Measurements from ENCODE around the gene TXNDC17. TPM values are rescaled to one million over a fixed set of nuclear protein-coding genes. Genes with fewer than 3 reads are reported as not detected.
"Not testable (repeated sequence)": the region's sequence is repeated elsewhere in the genome, so short reads cannot be mapped to it uniquely, and the experiment has no call there.

Gene TXNDC17
- polyA plus RNA-seq (2011; rRNA removed) (213 TPM in 2 replicates), polyA minus RNA-seq (2011; rRNA and poly(A)+ RNA removed) (38.5 and 59.7 TPM in 2 replicates)

DNA sequence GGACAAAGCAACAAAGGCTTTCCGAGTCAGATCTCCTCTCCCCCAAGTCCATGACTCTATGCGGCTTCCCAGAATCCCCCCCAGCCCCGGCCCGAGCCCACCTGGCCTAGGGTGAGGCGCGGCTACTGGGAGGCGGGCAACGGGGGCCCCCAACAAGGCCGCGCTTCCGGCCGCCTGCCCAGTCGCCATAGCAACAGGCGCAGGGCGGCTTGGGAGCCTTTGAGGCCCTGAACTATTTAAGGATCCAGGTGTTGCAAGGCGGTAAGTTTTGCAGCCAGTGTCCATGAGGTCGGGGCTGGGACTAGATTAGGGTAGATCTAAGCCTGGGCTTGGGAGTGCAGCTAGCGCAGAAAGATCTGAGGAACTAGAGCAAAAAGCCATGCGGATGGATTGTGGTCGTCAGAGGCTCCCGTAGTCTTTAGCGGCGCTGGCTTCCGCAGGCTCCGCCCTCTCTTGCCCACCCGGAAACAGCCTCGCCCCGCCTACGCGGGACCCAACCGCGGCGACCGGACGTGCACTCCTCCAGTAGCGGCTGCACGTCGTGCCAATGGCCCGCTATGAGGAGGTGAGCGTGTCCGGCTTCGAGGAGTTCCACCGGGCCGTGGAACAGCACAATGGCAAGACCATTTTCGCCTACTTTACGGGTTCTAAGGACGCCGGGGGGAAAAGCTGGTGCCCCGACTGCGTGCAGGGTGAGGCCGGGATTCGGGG lies at the start of gene TXNDC17, which contains the start of gene KIAA0753:
Gene TXNDC17, plus strand, starts transcription at position 525 of the 711 bp plus-strand sequence. Its CDS starts 23 bp downstream, at position 548.
Gene KIAA0753, minus strand, starts transcription at position 176 of the 711 bp plus-strand sequence. CDS start 5,608 bp downstream, outside the sequence.
- Histone ChIP-seq H3K27me3 (ENCODE audit: control insufficient read depth, insufficient read depth, low read length) (no peaks in the 10 kb centered on the region), H3K4me3 (ENCODE audit: low read depth, low read length) (peak within 1 kb of the TSS; percentile 84), H3K36me3 (ENCODE audit: control insufficient read depth, insufficient read depth, low read length) (peaks cover 2% of the 10 kb centered on the region)
- ChIA-PET CTCF (interaction anchor here (1.0 to 2.7 kb wide), 3 partner anchors 13 to 168 kb away, joined by 4 to 17 read pairs (median 4); no protein-coding TSS in a partner anchor), POLR2A (interaction anchor here (0.6 kb wide), 1 partner anchor 1909 kb away, joined by 4 read pairs; no protein-coding TSS in a partner anchor)
- DNase-seq (ENCODE audit: low read depth), result peak; percentile 63
- TF ChIP-seq, protein P1, sequence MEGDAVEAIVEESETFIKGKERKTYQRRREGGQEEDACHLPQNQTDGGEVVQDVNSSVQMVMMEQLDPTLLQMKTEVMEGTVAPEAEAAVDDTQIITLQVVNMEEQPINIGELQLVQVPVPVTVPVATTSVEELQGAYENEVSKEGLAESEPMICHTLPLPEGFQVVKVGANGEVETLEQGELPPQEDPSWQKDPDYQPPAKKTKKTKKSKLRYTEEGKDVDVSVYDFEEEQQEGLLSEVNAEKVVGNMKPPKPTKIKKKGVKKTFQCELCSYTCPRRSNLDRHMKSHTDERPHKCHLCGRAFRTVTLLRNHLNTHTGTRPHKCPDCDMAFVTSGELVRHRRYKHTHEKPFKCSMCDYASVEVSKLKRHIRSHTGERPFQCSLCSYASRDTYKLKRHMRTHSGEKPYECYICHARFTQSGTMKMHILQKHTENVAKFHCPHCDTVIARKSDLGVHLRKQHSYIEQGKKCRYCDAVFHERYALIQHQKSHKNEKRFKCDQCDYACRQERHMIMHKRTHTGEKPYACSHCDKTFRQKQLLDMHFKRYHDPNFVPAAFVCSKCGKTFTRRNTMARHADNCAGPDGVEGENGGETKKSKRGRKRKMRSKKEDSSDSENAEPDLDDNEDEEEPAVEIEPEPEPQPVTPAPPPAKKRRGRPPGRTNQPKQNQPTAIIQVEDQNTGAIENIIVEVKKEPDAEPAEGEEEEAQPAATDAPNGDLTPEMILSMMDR (IDR thresholded peaks at IDR 0.05; ENCODE audit: insufficient read depth, low read depth, low read length), result no peak

DNA sequence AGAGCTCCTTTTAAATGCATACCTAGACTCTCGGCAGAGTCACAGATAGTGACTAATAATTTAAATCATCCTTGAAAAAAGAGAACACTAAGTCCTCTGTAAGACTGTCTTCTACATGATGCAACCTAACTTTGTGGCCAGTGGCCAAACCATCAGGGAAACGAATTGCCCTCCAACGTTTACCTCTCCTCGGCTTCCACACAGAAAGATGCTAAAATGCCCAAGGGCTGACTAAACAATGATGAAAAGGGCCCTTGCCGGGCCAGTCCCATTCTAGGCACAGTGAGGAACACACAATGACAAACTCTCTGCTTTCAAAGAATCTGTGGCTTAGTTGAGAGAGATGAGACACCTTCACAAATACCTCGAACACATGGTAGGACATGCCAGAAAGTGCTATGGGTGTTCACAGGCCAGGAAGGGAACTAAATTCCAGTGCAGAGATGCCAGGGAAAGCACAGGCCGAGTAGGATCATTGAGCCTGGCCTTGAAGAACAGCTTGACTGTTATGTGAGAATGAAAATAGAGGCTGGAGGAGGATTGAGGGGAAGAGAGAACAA lies 49.2 kb upstream of the TXNDC17 start:
- H3K36me3 ChIP-seq (ENCODE audit: control insufficient read depth, insufficient read depth, low read length), result peaks cover 4% of the 10 kb centered on the region
- TF ChIP-seq, protein P1 (IDR thresholded peaks at IDR 0.05; ENCODE audit: insufficient read depth, low read depth, low read length), result no peak
- DNase-seq (ENCODE audit: low read depth), result peak; percentile 40
- no peak overlapping the region for H3K4me3 ChIP-seq (ENCODE audit: low read depth, low read length)
- POLR2A ChIA-PET, result no interaction called here
- no peaks in the 10 kb centered on the region for H3K27me3 ChIP-seq (ENCODE audit: control insufficient read depth, insufficient read depth, low read length)
- CTCF ChIA-PET, result interaction anchor here (1.2 to 1.5 kb wide), 2 partner anchors 11 to 119 kb away, joined by 3 read pairs; no protein-coding TSS in a partner anchor

DNA sequence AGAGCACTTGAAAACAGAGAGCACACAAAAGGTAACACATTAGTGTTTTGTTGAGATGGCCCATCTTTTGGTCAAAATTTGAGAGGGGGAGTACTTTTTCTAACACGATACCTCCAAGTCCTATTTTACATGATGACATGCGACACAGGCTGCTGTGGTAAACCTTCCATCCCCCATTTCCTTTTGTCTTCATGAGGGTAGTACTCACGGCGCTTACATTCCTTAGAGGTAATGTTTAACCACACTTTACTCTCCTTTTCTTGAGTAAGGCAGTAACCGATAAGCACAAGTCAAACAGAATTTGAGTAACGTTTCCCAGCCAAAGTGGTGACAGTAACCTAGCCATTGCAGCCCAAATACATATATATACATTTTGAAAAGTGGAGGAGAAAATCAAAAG lies 48.7 kb upstream of the TXNDC17 start:
- Histone ChIP-seq H3K27me3 (ENCODE audit: control insufficient read depth, insufficient read depth, low read length) (no peaks in the 10 kb centered on the region), H3K4me3 (ENCODE audit: low read depth, low read length) (no peak overlapping the region), H3K36me3 (ENCODE audit: control insufficient read depth, insufficient read depth, low read length) (peaks cover 4% of the 10 kb centered on the region)
- TF ChIP-seq, protein P1 (IDR thresholded peaks at IDR 0.05; ENCODE audit: insufficient read depth, low read depth, low read length), result no peak
- no peak for DNase-seq (ENCODE audit: low read depth)
- ChIA-PET POLR2A (no interaction called here), CTCF (interaction anchor here (1.5 kb wide), 1 partner anchor 119 kb away, joined by 3 read pairs; no protein-coding TSS in a partner anchor)

DNA sequence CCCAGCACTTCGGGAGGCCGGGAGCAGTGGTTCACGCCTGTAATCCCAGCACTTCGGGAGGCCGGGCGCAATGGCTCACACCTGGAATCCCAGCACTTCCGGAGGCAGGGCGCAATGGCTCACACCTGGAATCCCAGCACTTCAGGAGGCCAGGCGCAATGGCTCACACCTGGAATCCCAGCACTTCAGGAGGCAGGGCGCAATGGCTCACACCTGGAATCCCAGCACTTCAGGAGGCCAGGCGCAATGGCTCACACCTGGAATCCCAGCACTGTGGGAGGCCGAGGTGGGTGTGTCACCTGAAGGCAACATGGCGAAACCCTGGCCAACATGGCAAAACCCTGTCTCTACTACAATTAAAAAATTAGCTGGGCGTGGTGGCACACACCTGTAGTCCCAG lies 47.5 kb upstream of the TXNDC17 start:
- DNase-seq (ENCODE audit: low read depth); POLR2A ChIA-PET; H3K27me3 ChIP-seq (ENCODE audit: control insufficient read depth, insufficient read depth, low read length); H3K36me3 ChIP-seq (ENCODE audit: control insufficient read depth, insufficient read depth, low read length); H3K4me3 ChIP-seq (ENCODE audit: low read depth, low read length): not testable (repeated sequence)
- CTCF ChIA-PET, result interaction anchor here (0.9 kb wide), 1 partner anchor 120 kb away, joined by 3 read pairs; no protein-coding TSS in a partner anchor

DNA sequence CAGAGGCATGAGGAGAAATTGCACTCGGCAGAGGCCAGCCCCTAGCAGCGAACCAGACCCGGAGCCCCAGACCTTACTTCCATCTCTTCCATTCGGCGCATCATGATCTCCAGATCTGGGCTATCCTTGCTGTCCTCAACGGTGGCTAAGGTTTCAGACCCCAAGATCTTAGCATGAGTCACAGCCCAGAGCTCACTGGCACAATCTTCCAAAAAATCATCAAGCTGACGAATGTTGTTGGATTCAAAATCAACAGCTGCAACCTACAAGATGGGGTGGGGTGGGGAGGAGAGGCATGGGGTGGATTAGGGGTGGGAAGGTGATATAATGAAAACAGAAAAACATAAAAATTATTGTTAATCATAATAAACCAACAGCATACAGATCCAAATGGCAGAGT lies 44.8 kb upstream of the TXNDC17 start:
- no peak overlapping the region for H3K4me3 ChIP-seq (ENCODE audit: low read depth, low read length)
- H3K36me3 ChIP-seq (ENCODE audit: control insufficient read depth, insufficient read depth, low read length), result peaks cover 5% of the 10 kb centered on the region
- TF ChIP-seq, protein P1 (IDR thresholded peaks at IDR 0.05; ENCODE audit: insufficient read depth, low read depth, low read length), result no peak
- no peak for DNase-seq (ENCODE audit: low read depth)
- ChIA-PET POLR2A (no interaction called here), CTCF (interaction anchor here (1.8 kb wide), 1 partner anchor 122 kb away, joined by 4 read pairs; no protein-coding TSS in a partner anchor)
- no peaks in the 10 kb centered on the region for H3K27me3 ChIP-seq (ENCODE audit: control insufficient read depth, insufficient read depth, low read length)
